Skeletal muscle cell (primary cell): ENCODE data around the gene DUSP16.
"Not testable (repeated sequence)": the region's sequence is repeated elsewhere in the genome, so short reads cannot be mapped to it uniquely, and the experiment has no call there.

Experiments
- DNase-seq: peaks from one replicate; pipeline ENCODE4 v3.0.0-alpha.2; 2010; ENCODE audit warnings: low read depth
- H3K4me3 ChIP-seq: 2 replicates; pipeline ENCODE4 v1.5.1; 2011; ENCODE audit warnings: low read depth, mild to moderate bottlenecking, control low read depth, low read length, moderate library complexity

DUSP16 gene

DNA sequence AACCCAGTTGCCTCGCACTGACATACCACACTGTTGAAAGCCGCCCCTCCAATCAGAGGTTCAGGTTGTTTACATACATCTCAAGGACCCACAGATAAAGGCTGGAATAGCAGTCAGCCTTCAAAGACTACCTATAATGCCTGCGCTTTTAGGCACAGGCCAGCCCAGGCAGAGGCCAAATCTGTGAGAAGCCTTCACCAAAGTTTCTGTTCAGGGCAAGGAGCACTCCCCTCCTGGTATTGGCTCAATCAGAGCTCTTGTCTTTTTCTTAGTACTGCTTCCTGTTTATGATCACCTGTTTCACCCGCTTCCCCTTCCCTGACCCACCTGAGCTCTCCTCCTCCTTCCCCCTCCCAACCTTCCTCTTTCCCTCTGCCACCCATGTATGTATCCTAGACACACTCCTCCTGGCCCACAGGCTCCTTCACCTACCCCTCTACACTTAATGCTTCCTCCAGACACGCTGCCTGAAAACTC, 34.8 kb downstream of the DUSP16 start:
- DNase-seq: no peak
- H3K4me3 ChIP-seq: no peak overlapping the region

GRCh38 chr12:12524128-12524527, 38.5 kb downstream of the DUSP16 start:
- no peak for DNase-seq
- no peak overlapping the region for H3K4me3 ChIP-seq

DNA sequence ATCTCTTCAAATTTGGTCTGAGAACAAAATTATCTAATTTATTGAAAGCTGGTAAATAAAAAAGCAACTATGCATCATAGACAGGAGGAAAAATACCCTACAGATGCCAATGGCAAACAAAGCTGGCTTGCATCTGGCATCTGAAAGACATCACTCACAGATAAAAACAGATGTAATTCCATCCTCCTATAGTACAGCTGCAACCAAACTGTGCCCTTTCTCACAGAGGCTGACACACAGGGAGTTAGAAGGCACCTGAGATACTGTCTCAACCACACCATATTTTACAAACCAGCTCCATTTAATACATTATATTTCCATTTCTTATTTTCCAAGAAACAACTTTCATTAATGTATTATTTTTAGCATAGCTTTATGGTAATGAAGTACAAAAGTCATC, 39.4 kb downstream of the DUSP16 start:
- H3K4me3 ChIP-seq: no peak overlapping the region
- no peak for DNase-seq

GRCh38 chr12:12522657-12523056, 40.0 kb downstream of the DUSP16 start:
- not testable (repeated sequence) for DNase-seq, H3K4me3 ChIP-seq

- DNase-seq: no peak
- no peak overlapping the region for H3K4me3 ChIP-seq
Observed at GRCh38 chr12:12521888-12522287, 40.8 kb downstream of the DUSP16 start.

- H3K4me3 ChIP-seq: no peak overlapping the region
- no peak for DNase-seq
Observed at GRCh38 chr12:12521044-12521485, 41.6 kb downstream of the DUSP16 start.

- H3K4me3 ChIP-seq: no peak overlapping the region
- no peak for DNase-seq
Observed at GRCh38 chr12:12520273-12520672, 42.4 kb downstream of the DUSP16 start.

DNA sequence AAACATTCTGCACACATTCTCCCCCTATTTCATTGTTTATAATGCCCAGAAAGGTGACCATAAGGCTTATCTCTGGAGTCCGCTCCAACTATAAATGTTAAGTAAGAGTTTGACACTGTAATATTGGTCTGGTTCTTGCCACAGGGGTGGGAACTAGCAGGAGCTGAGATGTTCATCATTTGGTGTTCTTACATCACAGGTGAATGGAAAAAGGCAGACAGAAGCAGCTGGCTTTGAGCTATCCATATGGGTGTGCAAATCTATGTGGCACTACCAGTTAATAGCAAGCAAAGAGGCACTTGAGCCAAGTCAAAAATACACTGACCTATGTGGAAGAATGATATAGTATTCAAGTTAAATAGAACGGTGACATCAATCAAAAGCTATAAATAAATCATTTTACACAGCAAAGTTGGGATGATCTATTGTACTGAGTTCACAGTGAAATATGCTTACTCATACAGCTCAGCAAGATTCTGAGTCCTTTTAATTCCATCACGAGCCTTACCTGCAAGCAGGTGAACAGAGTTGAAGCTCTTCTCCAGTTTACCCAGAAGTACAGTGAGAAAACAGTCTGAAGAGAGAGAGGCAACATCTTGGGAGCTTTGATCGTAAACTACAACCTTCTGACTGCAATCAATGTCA, 43.2 kb downstream of the DUSP16 start:
- no peak for DNase-seq
- no peak overlapping the region for H3K4me3 ChIP-seq

GRCh38 chr12:12518919-12519318, 43.7 kb downstream of the DUSP16 start:
- DNase-seq: no peak
- H3K4me3 ChIP-seq: no peak overlapping the region

GRCh38 chr12:12518464-12518845, 44.2 kb downstream of the DUSP16 start:
- no peak for DNase-seq
- no peak overlapping the region for H3K4me3 ChIP-seq

- H3K4me3 ChIP-seq: no peak overlapping the region
- no peak for DNase-seq
Observed at GRCh38 chr12:12513416-12514006, 49.2 kb downstream of the DUSP16 start.

- no peak overlapping the region for H3K4me3 ChIP-seq
- DNase-seq: no peak
Observed at GRCh38 chr12:12511895-12512711, 50.6 kb downstream of the DUSP16 start.

GRCh38 chr12:12511021-12511783, 51.5 kb downstream of the DUSP16 start:
- no peak overlapping the region for H3K4me3 ChIP-seq
- no peak for DNase-seq

DNA sequence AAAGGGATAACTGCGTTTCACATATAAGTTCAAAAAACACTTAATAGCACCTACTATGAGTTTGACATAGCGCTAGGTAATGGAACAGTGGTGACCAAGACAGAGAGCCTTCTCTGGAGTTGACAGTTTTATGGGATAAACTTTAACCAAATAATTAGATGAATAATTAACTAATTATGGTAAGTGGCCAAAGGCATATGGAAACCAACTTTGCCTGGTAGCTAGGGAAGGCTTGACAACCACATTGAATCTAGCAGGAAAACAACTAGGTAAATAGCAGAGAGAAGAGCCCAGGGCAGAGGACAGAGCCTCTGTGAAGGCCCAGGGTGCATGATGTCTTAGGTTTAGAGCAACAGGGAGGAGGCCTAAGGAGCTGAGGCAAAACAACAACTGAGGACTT, 52.1 kb downstream of the DUSP16 start:
- H3K4me3 ChIP-seq: no peak overlapping the region
- DNase-seq: no peak

DNA sequence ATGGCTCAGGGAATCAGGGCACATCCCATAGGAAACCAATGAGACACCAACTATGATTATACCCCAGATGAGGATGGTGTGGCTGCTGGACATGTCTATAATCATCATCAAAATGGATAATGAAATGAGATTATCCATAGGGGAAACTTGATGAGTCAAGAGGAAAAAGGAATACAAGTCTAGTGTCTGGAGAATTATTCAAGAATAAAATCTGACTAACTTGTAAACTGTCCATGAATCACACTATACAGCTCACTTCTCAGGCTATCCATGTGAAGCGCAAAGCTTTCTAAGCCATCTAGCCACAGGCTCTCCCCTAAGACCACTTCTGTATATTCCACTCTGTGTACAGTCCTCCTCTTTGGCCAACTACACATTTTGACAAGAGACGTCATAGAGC, 52.5 kb downstream of the DUSP16 start:
- H3K4me3 ChIP-seq: no peak overlapping the region
- DNase-seq: peak; percentile 40

DNA sequence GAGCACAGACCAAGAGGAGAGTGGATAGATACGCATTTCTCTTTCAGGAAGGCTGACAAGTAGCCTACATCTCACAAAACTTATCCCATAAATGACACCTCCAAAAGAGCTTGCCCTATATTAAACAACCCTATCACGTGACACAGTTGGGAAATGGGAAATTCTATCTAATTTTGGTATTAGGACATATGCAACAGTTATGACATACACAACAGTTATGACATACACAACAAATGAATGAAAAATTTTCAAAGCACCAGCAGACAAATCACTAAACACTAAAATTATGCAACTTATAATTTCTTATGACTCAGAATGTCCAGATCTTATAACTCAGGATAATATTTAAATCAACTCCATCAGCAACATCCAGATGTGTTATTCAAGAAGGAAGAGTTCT, 54.1 kb downstream of the DUSP16 start:
- DNase-seq: no peak
- H3K4me3 ChIP-seq: no peak overlapping the region

DNA sequence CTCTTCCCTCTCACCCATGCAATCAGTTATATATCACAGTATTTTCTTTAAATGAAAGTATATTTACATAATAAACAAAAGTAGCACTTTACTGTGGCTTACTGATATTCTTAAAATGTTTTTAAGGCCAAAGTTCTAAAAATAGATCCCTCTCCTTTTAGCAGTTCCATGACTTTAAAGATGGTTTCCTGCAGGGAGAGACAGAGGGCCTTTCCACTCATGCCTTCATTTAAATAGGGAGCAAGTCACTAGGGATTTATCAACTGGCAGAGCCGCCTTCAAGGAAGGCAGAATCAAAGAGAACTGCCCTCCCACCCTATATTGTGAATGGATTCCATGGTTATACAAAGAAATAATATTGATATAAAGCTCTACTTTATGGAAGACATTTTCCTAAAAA, 55.5 kb downstream of the DUSP16 start:
- DNase-seq: no peak
- H3K4me3 ChIP-seq: no peak overlapping the region

DNA sequence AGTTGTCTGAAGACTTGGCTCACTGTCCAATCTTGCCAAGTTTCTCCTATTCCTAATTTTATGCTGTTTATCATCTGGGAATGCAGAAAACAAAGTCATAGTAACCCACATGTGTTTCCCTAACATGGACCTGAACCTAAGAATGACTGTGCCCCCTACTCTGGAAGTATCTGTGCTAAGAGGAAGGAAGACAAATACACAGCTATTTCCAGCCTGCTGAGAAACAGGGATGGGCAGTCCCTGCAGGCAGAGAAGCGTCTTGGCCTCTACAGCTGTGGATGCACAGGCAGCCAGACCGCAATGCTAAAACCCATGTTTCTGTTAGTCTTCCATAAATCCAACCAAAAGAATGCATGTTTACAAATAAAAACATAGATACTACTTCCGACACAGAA, 56.2 kb downstream of the DUSP16 start:
- no peak overlapping the region for H3K4me3 ChIP-seq
- DNase-seq: peak; percentile 10

GRCh38 chr12:12505544-12506495, 56.8 kb downstream of the DUSP16 start:
- peak overlapping the region; percentile 14 for H3K4me3 ChIP-seq
- peak; percentile 25 for DNase-seq
